Glomerular visceral epithelial cell (primary cell): ENCODE data around the gene MANEAL.
"Not testable (repeated sequence)": the region's sequence is repeated elsewhere in the genome, so short reads cannot be mapped to it uniquely, and the experiment has no call there.

Experiments used
- DNase-seq: peaks from one replicate; pipeline ENCODE4 v3.0.0-alpha.2; 2016; ENCODE audit errors: extremely low spot score

MANEAL gene, protein sequence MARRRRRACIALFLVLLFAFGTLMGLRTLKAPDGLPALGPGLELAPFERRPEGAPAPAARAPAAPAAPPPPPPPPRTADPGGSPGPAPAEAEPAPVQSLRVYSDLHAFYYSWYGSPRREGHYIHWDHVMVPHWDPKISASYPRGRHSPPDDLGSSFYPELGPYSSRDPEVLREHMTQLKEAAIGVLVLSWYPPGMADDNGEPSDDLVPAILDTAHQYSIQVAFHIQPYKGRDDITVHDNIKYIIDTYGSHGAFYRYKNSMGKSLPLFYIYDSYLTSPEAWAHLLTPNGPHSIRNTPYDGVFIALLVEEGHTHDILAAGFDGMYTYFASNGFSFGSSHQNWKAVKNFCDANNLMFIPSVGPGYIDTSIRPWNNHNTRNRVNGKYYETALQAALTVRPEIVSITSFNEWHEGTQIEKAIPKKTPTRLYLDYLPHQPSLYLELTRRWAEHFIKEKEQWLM

GRCh38 chr1:37793773-37794371, at the start of gene MANEAL:
Gene MANEAL (plus strand): TSS chr1:37793847. CDS start chr1:37794183, 336 bp downstream.
- DNase-seq = peak; percentile 55

- no peak for DNase-seq
Measured at GRCh38 chr1:37746806-37747205, 46.8 kb upstream of the MANEAL start.

DNA sequence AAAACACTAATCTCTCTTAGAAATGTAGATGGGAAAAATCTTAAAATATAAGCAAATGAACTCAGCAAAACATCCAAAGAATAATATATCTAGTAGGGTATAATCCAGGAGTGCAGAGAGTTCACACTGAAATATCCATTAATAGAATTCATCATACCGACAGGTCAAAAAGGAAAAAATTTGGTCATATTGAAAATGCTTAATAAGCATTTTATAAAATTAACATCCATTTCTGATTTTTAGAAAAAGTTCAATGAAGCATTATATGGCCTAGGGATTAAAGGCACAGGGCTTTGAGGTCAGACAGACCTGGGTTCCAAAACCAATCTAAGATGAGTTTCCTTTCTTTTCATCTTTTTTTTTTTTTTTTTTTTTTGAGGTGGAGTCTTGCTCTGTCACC, 45.1 kb upstream of the MANEAL start:
- DNase-seq = no peak

DNA sequence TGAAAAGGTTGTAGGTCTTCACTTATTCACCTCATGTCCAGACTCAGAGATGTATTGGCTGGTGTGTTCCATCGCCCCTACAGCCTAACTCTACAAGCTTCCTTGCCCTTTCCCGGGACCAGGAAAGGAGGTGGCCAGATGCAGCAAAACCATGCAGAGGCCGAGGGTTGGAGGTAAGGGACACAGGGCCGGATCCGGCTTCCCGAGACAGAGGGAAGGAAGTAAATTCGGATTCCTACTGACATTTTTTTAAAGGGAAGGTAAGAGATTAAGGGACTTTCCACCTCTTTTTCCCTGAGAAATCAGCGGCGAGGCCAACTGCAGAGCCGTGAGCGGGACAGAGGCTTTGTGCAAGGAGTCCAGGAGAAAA, 41.4 kb upstream of the MANEAL start:
- DNase-seq = no peak

GRCh38 chr1:37752583-37753471, 40.8 kb upstream of the MANEAL start:
- peak; percentile 19 for DNase-seq

DNA sequence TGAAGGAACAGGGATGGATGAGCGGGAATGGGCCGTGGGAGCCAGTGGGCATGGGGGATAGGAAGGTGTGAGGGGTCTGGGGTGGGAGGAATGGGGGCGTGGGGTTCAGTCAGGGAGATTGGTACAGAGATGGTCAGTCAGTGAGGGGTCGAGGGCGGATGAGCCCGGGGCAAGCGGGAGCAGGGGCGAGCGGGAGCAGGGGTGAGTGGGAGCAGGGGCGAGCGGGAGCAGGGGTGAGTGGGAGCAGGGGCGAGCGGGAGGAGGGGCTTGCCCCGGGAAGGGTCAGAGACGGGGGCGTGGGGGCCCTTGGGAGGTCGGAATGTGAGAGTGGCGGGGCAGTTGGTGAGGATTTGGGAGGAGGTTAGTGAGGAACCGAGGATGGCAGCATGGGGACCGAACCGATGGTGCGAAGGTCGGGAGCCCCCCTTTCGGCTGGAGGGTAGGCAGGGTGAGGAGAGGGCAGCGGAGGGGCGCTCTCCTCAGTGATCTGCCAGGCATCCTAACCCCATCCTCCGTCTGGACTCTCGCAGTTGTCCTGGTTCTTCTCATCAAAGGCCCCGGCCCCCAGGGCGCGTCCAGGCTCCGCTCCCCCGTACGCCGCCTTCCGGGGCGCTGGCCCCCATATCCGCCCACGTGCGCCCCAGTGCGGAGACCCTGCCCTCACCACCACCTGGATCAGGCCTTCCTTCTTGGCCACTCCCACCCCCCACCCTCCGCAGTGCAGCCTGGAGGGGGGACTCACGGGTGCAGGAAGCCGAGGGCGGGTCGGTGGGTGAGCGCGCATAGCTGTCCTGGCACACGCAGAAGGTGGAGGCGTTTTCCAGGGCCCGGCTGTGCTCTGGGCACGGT, 40.0 kb upstream of the MANEAL start:
- no peak for DNase-seq

- DNase-seq = no peak
Measured at GRCh38 chr1:37755290-37755689, 38.4 kb upstream of the MANEAL start.

DNA sequence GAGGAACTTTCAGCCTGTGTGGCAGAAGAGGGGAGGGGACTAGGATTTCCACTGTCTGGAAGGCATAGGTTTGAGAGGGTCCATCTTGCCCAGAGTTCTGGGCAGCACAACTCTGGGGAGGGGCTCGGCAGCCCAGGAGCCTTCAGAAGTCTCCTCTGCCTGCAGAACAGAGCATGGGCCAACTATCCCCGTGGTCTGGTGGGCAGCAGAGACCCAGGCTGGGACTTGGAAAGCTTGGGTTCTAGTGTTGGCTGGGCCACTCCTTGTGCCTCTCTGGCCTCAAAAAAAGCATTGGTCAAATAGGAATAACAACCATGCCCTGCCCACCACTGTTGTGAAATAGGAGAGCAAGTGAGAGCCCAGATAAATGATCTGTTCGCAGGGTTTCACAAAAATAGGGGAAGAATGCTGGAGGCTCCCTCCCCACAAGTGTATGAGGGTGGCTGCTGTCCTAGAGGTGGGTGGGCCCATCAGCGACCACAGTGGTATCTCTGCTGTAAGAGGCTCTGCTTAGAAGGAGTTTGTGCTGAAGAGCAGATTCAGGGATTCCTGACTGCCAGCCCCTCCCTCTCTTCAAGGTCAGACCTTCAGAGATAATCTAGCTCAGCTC, 37.6 kb upstream of the MANEAL start:
- no peak for DNase-seq

DNA sequence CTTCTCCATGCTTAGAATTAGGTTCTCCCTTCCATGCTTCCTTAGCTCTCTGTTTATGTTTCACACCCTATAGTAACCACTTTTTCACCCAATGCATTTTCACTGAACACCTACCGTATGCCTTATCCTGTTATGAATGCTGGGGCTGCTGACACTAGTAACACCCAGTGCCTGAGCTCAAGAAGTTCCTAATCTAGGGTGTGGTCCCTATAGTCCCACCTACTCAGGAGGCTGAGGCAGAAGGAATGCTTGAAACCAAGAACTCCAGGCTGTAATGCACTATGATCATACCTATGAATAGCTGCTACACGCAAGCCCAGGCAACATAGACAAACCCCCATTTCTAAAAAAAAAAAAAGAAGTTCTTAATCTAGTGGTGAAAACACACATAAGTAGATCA, 34.2 kb upstream of the MANEAL start:
- no peak for DNase-seq

GRCh38 chr1:37761416-37762095, 32.1 kb upstream of the MANEAL start:
- no peak for DNase-seq

DNA sequence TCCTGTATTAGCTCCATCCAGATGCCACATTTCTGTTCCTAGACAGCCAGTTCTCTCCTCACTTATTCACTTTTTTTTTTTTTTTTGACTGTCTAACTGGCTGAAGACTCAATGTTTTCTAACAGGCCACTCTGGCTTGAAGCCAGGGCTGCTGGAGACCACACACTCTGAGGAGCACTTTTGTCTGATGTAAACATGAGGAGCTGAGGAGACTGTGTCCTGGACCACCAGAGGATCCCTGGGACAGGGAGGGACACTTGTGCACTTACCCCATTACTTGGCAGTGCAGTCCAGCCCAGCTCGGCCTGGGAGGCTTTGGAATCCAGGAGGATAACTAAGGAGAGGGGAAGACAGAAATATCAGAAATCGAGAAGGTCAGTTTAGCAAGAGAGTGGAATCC, 31.1 kb upstream of the MANEAL start:
- no peak for DNase-seq

GRCh38 chr1:37763791-37764413, 29.7 kb upstream of the MANEAL start:
- DNase-seq = no peak

GRCh38 chr1:37764414-37764825, 29.2 kb upstream of the MANEAL start:
- DNase-seq = peak; percentile 22

DNA sequence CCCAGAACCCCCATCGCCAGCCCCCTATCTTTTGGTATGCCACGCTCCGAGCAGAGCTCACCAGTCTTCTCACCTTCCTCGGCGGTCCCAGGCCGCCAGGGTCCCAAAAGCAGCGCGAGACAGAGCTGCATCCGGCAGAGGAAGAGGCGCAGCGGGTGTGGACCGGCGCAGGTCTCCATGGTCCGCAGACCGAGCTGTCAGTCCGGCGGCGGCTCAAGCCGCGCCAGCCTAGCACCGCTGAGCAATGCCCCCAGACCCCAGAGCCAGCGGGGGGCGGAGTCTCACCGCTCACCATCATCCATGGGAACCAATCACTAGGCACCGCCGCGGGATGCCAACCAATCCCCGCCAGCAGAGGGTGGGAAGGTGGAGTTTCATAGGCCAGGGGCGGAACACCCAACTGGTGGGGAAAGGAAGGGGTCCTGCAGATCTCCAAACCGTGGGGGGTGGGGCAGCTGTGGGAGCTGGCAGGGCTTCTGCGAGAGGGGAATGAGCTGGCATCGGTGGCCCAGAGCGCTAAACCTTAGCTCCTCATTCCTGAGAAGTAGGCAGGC, 28.7 kb upstream of the MANEAL start, which contains the start of gene EPHA10:
Gene EPHA10, minus strand, starts transcription at position 233 of the 554 bp plus-strand sequence. Its CDS starts 54 bp downstream, at position 179.
- no peak for DNase-seq

DNA sequence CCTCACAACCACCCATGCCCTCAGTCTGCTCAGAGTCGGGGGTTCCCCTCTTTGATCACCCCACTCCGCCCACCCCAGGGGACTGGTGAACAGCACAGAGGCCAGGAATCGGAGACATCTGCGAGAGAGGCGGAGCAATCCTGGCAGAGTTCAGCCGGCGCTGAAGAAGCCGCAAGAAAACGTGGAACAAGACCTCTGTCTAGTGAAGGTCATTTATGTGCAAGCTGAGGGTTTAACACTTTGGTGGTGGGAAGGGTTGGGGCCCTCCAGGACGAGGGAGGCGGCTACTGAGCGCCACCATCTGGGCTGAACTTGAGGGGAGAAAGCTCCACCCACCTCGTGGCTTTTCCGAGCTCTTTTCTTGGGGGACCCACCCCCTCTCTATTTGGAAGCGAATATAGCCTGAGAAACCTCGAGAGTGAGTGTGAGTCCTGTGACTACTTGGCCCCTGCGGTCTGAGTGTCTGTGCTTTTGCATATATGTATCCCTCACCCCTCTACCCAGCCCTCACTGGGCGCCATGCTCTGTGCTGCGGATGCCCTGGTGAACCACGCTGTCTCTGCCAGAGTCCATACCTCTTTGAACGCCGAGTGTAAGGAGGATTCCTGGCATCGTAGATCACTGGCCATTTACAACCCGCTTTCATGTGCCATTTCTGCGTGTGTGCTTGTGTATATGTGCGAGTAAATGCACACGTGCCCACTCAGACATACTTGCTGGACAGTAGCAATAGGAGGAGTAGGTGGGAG, 27.6 kb upstream of the MANEAL start:
- DNase-seq = no peak

- DNase-seq = no peak
Measured at GRCh38 chr1:37767488-37767887, 26.2 kb upstream of the MANEAL start.

- not testable (repeated sequence) for DNase-seq
Measured at GRCh38 chr1:37771440-37771839, 22.2 kb upstream of the MANEAL start.

DNA sequence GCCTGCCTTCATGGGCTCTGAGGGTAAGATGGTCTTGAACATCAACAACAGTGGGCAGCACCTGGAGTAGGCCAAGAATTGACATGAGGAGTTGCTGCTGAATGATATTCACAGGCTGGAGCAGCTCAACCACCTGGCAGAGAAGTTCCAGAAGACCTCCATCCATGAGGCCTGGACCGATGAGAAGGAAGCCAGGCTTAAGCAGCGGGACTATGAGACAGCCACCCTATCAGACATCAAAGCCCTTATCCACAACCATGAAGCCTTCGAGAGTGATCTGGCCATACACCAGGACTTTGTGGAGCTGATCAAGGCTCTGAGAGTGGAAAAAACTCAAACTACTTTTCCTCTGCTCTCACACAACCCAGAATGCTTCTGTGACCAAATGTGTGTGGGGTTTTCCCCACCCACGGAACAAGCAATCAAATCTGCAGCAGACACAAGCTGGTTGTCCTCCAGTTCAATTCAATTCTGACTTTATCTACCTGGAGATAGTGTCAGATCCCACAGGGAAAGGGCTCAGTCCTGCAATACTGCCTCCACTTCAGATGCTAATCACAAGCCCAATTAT, 16.6 kb upstream of the MANEAL start:
- DNase-seq = no peak
